GM18499 (cell line): Measurements from ENCODE around the gene RAI1.

Experiments used
- ATAC-seq: cut with Tn5 transposase; IDR thresholded peaks from one replicate; pipeline ENCODE4 v1.9.1; 2021; ENCODE audit warnings: moderate number of reproducible peaks; ENCODE audit not compliant: insufficient read depth, unreplicated experiment

RAI1 gene

DNA sequence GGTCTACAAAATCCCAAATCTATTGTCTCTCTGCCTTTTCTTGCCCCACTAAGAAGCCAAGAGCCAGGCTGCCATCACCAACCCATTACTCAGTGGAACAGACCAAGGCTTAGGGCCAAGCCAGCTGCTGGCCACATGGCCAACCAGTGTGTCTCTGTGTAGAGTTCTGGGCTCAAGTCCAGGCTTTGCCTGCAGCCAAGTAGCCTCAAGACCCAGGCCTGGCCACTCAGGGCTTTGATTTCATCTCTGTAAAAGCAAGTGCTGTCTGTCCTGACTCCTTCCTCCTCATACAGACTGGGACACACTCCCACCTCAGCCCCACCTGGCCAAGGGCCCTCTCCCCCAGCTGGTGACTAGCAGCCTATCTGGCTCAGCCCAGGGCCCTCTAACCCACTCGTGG is 140.9 kb downstream of the RAI1 start:
- no peak for ATAC-seq

GRCh38 chr17:17822616-17823015 is 141.4 kb downstream of the RAI1 start:
- no peak for ATAC-seq

- ATAC-seq: peak; percentile 40
Measured at GRCh38 chr17:17823433-17824118, 142.3 kb downstream of the RAI1 start.

DNA sequence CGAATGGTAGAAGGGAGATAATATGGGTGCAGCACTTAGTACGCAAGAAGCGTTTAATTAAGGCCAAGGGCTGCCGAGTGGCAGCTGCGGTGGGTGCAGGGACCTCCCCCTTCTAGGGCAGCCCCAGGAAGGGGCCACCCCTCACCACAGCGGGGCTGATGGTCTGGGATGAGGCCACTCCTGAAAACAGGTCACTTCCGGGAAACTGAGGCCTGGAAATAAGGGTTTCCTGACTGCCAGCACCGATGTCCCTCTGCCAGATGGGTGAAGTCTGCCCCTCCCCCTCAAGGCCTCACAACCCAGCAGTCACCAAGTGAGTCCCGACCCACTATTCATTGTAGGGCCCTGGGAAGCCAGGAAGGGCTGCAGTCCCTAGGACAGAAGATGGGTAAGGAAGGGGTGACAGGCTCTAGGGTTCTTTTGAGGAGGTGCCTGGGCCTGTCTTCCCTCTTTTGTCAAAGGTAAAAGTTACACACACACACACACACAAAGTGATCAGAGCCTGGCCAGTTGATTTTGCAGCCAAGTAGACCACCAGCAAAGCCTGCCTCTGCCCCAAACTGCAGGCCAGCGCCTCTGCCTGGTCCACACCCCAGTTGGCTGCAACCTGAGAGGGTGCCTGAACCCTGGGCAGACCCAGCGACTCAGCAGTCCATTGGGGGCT is 143.0 kb downstream of the RAI1 start:
- no peak for ATAC-seq

- ATAC-seq: no peak
Measured at GRCh38 chr17:17824783-17825614, 143.7 kb downstream of the RAI1 start.

DNA sequence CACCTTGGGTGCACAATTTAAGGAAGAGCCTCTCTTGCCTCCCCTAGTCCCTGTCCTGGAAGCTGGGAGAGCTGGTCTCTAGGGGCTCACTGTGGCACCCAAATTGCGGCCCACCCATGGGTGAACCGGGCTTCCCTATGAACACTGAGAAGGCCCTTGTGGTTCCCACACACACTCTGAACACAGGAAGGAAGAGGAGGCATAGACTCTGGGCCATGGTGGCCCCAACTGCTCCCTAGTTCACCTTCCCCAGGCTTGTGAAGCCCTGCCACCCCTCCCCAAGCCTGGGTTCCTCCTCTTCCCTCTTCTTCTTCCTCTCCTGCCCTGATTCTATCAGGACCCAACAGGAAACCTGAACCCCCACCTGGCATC is 145.1 kb downstream of the RAI1 start:
- no peak for ATAC-seq

- ATAC-seq: no peak
Measured at GRCh38 chr17:17826942-17827785, 145.9 kb downstream of the RAI1 start.

DNA sequence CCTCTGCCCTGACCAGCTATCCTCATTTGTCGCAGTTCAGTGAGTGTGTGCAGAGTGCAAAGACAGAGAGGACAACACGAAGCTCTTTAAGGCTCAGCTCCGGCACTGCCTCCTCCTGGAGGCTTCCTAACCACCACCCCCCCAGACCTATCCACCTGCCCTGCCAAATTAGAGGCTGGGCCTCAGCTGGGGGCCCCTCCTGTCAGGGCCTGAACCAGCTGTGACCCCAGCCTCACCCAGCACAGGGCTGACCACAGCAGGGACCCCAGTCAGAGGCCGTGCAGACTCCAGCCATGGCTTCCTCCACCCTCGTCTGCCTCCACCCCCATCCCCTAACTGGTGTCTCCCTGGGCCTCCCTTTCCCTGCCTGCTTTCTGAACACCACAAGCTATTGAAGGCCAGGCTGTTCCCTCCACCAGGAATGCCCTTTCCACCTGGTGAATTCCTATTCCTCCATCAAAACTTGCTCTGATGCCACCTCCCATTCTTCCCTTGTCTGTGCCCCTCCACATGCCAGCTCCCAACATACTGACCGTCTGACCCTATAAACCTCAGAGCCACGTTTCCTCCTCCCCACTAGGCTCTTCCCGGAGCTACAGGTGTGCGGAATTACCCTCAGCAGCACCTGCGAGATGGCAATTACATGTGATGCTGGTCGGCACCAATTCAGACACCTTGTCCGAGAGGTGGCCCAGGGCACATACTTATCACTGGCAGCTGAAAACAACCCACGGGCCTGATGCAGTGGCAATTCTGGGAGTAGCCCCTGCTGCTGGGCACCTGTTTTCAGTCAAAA is 146.8 kb downstream of the RAI1 start:
- ATAC-seq: no peak

- no peak for ATAC-seq
Measured at GRCh38 chr17:17830269-17830567, 149.0 kb downstream of the RAI1 start.

GRCh38 chr17:17830740-17831207 is 149.5 kb downstream of the RAI1 start:
- no peak for ATAC-seq

GRCh38 chr17:17831208-17832031 is 150.2 kb downstream of the RAI1 start:
- no peak for ATAC-seq

DNA sequence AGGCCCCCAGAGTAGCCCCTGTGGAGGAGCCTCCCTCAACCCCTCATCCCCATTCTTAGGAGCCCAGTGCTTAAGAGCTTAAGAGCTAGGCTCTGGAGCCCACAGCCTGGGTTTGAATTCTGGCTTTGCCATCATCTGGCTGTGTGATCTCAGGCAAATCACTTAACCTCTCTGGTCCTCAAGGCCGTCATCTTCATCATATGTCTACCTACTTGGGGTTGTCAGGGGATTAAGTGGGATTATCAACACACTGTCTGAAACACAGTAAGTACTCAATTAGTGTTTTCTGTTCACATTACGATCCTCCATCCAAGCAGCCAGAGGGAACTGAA is 150.7 kb downstream of the RAI1 start:
- ATAC-seq: no peak

DNA sequence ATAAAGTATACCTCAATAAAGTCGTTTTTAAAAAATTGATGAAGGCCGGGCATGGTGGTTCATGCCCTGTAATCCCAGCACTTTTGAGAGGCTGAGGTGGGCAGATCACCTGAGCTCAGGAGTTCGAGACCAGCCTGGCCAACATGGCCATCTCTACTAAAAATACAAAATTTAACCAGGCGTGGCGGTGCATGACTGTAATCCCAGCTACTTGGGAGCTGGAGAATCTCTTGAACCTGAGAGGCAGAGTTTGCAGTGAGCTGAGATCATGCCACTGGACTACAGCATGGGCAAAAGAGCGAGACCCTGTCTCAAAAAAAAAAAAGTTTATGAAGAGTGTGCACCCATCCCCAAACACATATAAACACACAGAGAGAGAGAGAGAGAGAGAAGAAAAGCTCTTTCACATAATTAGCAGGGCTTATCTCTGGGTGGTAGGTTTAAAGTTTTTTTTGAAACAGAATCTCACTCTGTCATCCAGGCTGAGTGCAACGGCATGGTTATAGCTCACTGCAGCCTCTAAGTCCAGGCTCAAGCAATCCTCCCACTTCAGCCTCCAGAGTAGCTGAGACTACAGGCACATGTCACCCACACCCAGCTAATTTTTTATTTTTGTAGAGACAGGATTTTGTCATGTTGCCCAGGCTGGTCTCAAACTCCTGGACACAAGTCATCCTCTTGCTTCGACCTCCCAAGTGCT is 152.6 kb downstream of the RAI1 start:
- no peak for ATAC-seq

- ATAC-seq: no peak
Measured at GRCh38 chr17:17834974-17835373, 153.7 kb downstream of the RAI1 start.

GRCh38 chr17:17835415-17836249 is 154.4 kb downstream of the RAI1 start:
- ATAC-seq: no peak

GRCh38 chr17:17836250-17836817 is 155.1 kb downstream of the RAI1 start:
- peak; percentile 29 for ATAC-seq

DNA sequence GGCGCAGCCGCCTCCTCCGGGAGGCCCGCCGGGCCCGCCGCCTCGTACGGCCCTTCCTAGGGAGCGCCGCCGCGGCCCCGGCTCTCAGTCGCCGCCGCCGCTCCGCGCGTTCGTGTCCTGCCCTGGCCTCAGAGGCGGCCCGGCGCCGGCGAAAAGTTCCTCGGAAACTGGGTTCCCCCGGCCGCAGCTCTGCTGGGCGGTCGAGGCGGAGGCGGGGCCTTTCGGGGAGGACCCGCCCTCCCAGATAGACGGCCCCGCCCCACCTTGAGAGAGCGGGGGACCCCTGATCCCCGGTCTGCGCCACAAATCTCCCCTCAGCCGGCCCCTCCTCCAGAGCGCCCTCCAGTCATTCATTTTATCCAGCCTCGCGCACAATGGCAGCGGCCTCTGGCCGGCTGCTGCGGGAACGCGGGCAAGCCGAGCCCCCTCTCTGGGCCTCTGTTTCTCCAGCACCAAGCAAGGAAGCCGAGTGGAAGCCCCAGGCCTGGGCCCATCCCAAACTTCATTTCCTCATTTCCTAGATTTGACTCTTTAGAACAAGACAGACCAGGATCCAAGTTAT is 155.6 kb downstream of the RAI1 start, which contains the start of gene SREBF1:
TSS of gene SREBF1 (minus strand) at position 169 of the 562 bp plus-strand sequence. CDS start 169 bp downstream, outside the sequence.
- ATAC-seq: peak; percentile 1
